Endothelial cell of umbilical vein (primary cell): ENCODE data around the gene MACROH2A2. TPM values are rescaled to one million over a fixed set of nuclear protein-coding genes. Genes with fewer than 3 reads are reported as not detected.

Experiments used
- BruUV-seq: library from RNA; stranded (reverse); fragments of 400-500 nt; replicated peaks from 2 replicates; lab custom pipeline; 2021; lab: Mats Ljungman, UMichigan
- CTCF ChIA-PET: fragments of 300-600, 350-600 bp; sonication (Branson Sonifier 250); formaldehyde crosslinking; loops from one replicate; lab custom pipeline; 2021; ENCODE audit warnings: antibody characterized with exemption, inconsistent platforms; lab: Charles Lee
- POLR2A ChIA-PET: fragments of 300-600, 350-600 bp; sonication (Branson Sonifier 250); formaldehyde crosslinking; loops from one replicate; lab custom pipeline; 2021; ENCODE audit warnings: antibody characterized with exemption, inconsistent platforms; lab: Charles Lee
- DNase-seq: peaks from one replicate; pipeline ENCODE4 v3.0.0-alpha.2; 2011; ENCODE audit warnings: low read depth, low spot score
- FAIRE-seq: peaks from 2 replicates; lab custom pipeline; 2011; peaks lifted over from hg19 to GRCh38; lab: Jason Lieb, UNC
- H2AFZ ChIP-seq: 2 replicates; pipeline ENCODE4 v1.6.0; 2012; ENCODE audit warnings: low read depth, low read length, control low read depth, inconsistent platforms
- H3K27ac ChIP-seq: 2 replicates; pipeline ENCODE4 v1.5.1; 2011; ENCODE audit warnings: low read depth, mild to moderate bottlenecking, control low read depth, low read length, moderate library complexity; ENCODE audit not compliant: insufficient read depth
- H3K27me3 ChIP-seq, 2 experiments: 2 replicates each; pipeline versions ENCODE4 v1.6.0 to v1.6.1; 2011; ENCODE audit warnings: low read length in 2 of 2, mixed read lengths in 1 of 2; ENCODE audit not compliant: control insufficient read depth in 2 of 2, insufficient read depth in 2 of 2
- H3K36me3 ChIP-seq, 2 experiments: 2 replicates in 1 of 2; 3 replicates in 1 of 2; pipeline ENCODE4 v1.5.1; 2011; ENCODE audit warnings: low read length in 2 of 2, mild to moderate bottlenecking in 1 of 2, moderate library complexity in 1 of 2; ENCODE audit not compliant: control insufficient read depth in 2 of 2, insufficient read depth in 2 of 2; ENCODE audit errors: extremely low read depth in 1 of 2
- H3K4me1 ChIP-seq: 3 replicates; pipeline ENCODE4 v1.5.1; 2011; ENCODE audit warnings: mild to moderate bottlenecking, low read length; ENCODE audit not compliant: control insufficient read depth, insufficient read depth; ENCODE audit errors: extremely low read depth
- H3K4me2 ChIP-seq: 2 replicates; pipeline ENCODE4 v1.6.1; 2011; ENCODE audit warnings: low read length, control low read depth, mixed read lengths; ENCODE audit not compliant: insufficient read depth
- H3K4me3 ChIP-seq, 3 experiments: fragments of 200-600 bp in 1 of 3; sonication (generic), shearing (Covaris generic) in 1 of 3; replicated peaks in 1 of 3; 2 replicates each; pipeline ENCODE4 v1.5.1; 2011 to 2016; ENCODE audit warnings: control low read depth in 3 of 3, low read length in 3 of 3, mild to moderate bottlenecking in 2 of 3, inconsistent platforms in 1 of 3, low read depth in 1 of 3, moderate library complexity in 1 of 3; ENCODE audit not compliant: insufficient read depth in 1 of 3
- H3K79me2 ChIP-seq: 2 replicates; pipeline ENCODE4 v1.6.0; 2012; ENCODE audit warnings: low read length, inconsistent platforms; ENCODE audit not compliant: control insufficient read depth, insufficient read depth
- H3K9ac ChIP-seq: replicated peaks from 2 replicates; pipeline ENCODE3; 2011; ENCODE audit warnings: low read length, control low read depth; ENCODE audit not compliant: insufficient read depth; ENCODE audit errors: extremely low read depth
- H3K9me1 ChIP-seq: replicated peaks from 3 replicates; pipeline ENCODE4 v1.6.0; 2011; ENCODE audit warnings: mild to moderate bottlenecking, low read length; ENCODE audit not compliant: control insufficient read depth, insufficient read depth; ENCODE audit errors: extremely low read depth
- H3K9me3 ChIP-seq: replicated peaks from 2 replicates; pipeline ENCODE4 v1.5.1; 2012; ENCODE audit warnings: low read length, inconsistent platforms; ENCODE audit not compliant: control insufficient read depth, insufficient read depth
- H4K20me1 ChIP-seq: replicated peaks from 2 replicates; pipeline ENCODE3; 2011; ENCODE audit warnings: mild to moderate bottlenecking, low read length; ENCODE audit not compliant: control insufficient read depth, insufficient read depth; ENCODE audit errors: extremely low read depth
- EZH2 ChIP-seq: IDR thresholded peaks from 2 replicates; pipeline ENCODE4 v1.6.1; 2012; ENCODE audit warnings: borderline replicate concordance, low read depth, mild to moderate bottlenecking, moderate library complexity, low read length, inconsistent platforms; ENCODE audit not compliant: severe bottlenecking
- FOS ChIP-seq: IDR thresholded peaks from 2 replicates; pipeline ENCODE4 v1.6.1; 2011; ENCODE audit warnings: mild to moderate bottlenecking, low read length, moderate library complexity, borderline replicate concordance; ENCODE audit not compliant: insufficient read depth
- JUN ChIP-seq: IDR thresholded peaks from 2 replicates; pipeline ENCODE4 v1.6.1; 2011; ENCODE audit warnings: borderline replicate concordance, low read depth; ENCODE audit not compliant: insufficient read length, insufficient read depth
- POLR2AphosphoS5 ChIP-seq: IDR thresholded peaks from 2 replicates; pipeline ENCODE4 v1.6.1; 2012; ENCODE audit warnings: low read depth, mild to moderate bottlenecking, control low read depth, low read length, moderate library complexity; ENCODE audit not compliant: insufficient read depth
- dilution Hi-C: fragments of 300-500 bp; cut with MboI; formaldehyde crosslinking; loops from one replicate; pipeline ENCODE4 v1.15.0; 2019; ENCODE audit warnings: low sequenced_read_pairs; ENCODE audit not compliant: extremely low pct_ligation_motif_present
- intact Hi-C: fragments of 100-400 bp; cut with micrococcal nuclease; formaldehyde crosslinking; loops from one replicate; pipeline ENCODE4 v1.10.0; 2022
- polyA plus RNA-seq, 4 experiments: library from polyadenylated mRNA; depleted of rRNA in 3 of 4; stranded (reverse) in 3 of 4; unstranded in 1 of 4; fragments of >200 nt; gene quantifications; 2 replicates each; pipeline versions ENCODE4 v1.2.1 to v1.2.3, GENCODE V29; 2011 to 2012; ENCODE audit warnings: missing spikeins in 1 of 4
- total RNA-seq: library from RNA; stranded (reverse); gene quantifications from 2 replicates; pipeline ENCODE4 v1.2.3, GENCODE V29; 2021
- TF ChIP-seq, protein P1 (sequence below), 2 donors: IDR thresholded peaks; 1 replicate in 1 of 2; 2 replicates in 1 of 2; pipeline ENCODE4 v1.5.1; 2011; ENCODE audit warnings: low read length in 2 of 2, mild to moderate bottlenecking in 2 of 2, moderate library complexity in 2 of 2, control low read depth in 1 of 2, inconsistent platforms in 1 of 2, low read depth in 1 of 2; ENCODE audit not compliant: insufficient read depth in 1 of 2; ENCODE audit errors: extremely low read depth in 1 of 2
- TF ChIP-seq, protein P2 (sequence below): IDR thresholded peaks from 2 replicates; pipeline ENCODE4 v1.6.1; 2011; ENCODE audit not compliant: insufficient read depth, insufficient read length

The MACROH2A2 gene
- total and polyA plus RNA-seq, 2 donors (not counting 3 experiments of a cell fraction or from before 2014, with no cell fraction given): 0.08 TPM; not detected in 1

DNA sequence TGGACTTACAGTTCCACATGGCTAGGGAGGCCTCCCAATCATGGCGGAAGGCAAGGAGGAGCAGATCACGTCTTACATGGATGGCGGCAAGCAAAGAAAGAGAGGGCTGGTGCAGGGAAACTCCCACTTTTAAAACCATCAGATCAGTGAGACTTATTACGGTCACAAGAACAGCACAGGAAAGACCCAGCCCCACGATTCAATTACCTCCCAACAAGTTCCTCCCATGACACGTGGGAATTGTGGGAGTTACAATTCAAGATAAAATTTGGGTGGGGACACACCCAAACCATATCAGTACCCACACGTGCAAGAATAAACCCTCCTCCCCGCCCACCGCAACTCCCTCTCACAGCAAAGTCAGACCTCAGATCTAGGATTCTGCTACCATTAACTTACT lies 84.5 kb downstream of the MACROH2A2 start:
- intact Hi-C loops: no loop called here
- POLR2A ChIA-PET: interaction anchor here (1.1 kb wide), 1 partner anchor 9 kb away, joined by 6 read pairs; the partner anchor contains the start of gene TYSND1

More for the DNA sequence above, 84.5 kb downstream of the MACROH2A2 start:
- Histone ChIP-seq H3K4me1 (peaks cover 7% of the 10 kb centered on the region), H3K9ac (no peak overlapping the region), H4K20me1 (no peaks in the 10 kb centered on the region), H3K4me3 (no peak overlapping the region), H3K79me2 (peaks cover 2% of the 10 kb centered on the region), H3K9me3 (no peaks in the 10 kb centered on the region), H3K36me3 (no peaks in the 10 kb centered on the region), H3K27ac (no peak overlapping the region), H3K27me3 (no peaks in the 10 kb centered on the region), H3K4me2 (no peak overlapping the region), H2AFZ (no peak overlapping the region), H3K9me1 (no peaks in the 10 kb centered on the region)
- no TSS peak for BruUV-seq
- DNase-seq: no peak
- CTCF ChIA-PET: interaction anchor here (1.4 to 2.5 kb wide), 2 partner anchors 9 to 21 kb away, joined by 9 to 20 read pairs; partner anchors contain the start of gene TYSND1
- TF ChIP-seq, protein P1, sequence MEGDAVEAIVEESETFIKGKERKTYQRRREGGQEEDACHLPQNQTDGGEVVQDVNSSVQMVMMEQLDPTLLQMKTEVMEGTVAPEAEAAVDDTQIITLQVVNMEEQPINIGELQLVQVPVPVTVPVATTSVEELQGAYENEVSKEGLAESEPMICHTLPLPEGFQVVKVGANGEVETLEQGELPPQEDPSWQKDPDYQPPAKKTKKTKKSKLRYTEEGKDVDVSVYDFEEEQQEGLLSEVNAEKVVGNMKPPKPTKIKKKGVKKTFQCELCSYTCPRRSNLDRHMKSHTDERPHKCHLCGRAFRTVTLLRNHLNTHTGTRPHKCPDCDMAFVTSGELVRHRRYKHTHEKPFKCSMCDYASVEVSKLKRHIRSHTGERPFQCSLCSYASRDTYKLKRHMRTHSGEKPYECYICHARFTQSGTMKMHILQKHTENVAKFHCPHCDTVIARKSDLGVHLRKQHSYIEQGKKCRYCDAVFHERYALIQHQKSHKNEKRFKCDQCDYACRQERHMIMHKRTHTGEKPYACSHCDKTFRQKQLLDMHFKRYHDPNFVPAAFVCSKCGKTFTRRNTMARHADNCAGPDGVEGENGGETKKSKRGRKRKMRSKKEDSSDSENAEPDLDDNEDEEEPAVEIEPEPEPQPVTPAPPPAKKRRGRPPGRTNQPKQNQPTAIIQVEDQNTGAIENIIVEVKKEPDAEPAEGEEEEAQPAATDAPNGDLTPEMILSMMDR (IDR thresholded peaks at IDR 0.05; ENCODE audit: extremely low read depth in 1 of 2, insufficient read depth in 1 of 2, low read depth in 1 of 2, low read length in 2 of 2): no peak
- TF ChIP-seq JUN (no peak), FOS (no peak), EZH2 (no peak), POLR2AphosphoS5 (no peak)
- TF ChIP-seq, protein P2, sequence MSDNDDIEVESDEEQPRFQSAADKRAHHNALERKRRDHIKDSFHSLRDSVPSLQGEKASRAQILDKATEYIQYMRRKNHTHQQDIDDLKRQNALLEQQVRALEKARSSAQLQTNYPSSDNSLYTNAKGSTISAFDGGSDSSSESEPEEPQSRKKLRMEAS: no peak
- dilution Hi-C loops: no loop called here
- no peak for FAIRE-seq
